ENCODE data around the gene PANX3. TPM values are rescaled to one million over a fixed set of nuclear protein-coding genes. Genes with fewer than 3 reads are reported as not detected.
A peak's percentile ranks its signal among the peaks of the same experiment; 100 is the strongest.

Gene PANX3
- total RNA-seq, 1 donor from 2014 or later: 0.21 TPM

- peak; percentile 96 for TF ChIP-seq CTCF (IDR thresholded peaks at IDR 0.05; ENCODE audit: unreplicated experiment)
- peak overlapping the region; percentile 12 for H3K27ac Mint-ChIP-seq (ENCODE audit: unreplicated experiment)
- H3K4me3 Mint-ChIP-seq (ENCODE audit: unreplicated experiment): peak overlapping the region; percentile 48
- peaks cover 6% of the 10 kb centered on the region for H3K4me1 Mint-ChIP-seq (ENCODE audit: unreplicated experiment)
- H3K9me3 Mint-ChIP-seq (ENCODE audit: unreplicated experiment): no peaks in the 10 kb centered on the region
- peak; percentile 56 for DNase-seq (ENCODE audit: low spot score)
- H3K36me3 Mint-ChIP-seq (ENCODE audit: low read depth, unreplicated experiment): peaks cover 9% of the 10 kb centered on the region
- peaks cover 3% of the 10 kb centered on the region for H3K27me3 Mint-ChIP-seq (ENCODE audit: unreplicated experiment)
Observed at GRCh38 chr11:124644426-124645280, 33.4 kb downstream of the PANX3 start.

GRCh38 chr11:124646148-124646547 is 34.9 kb downstream of the PANX3 start:
- peaks cover 1% of the 10 kb centered on the region for H3K36me3 Mint-ChIP-seq (ENCODE audit: low read depth, unreplicated experiment)
- no peak for DNase-seq (ENCODE audit: low spot score)
- H3K9me3 Mint-ChIP-seq (ENCODE audit: unreplicated experiment): no peaks in the 10 kb centered on the region
- no peak overlapping the region for H3K4me3 Mint-ChIP-seq (ENCODE audit: unreplicated experiment)
- H3K27ac Mint-ChIP-seq (ENCODE audit: unreplicated experiment): no peak overlapping the region
- H3K4me1 Mint-ChIP-seq (ENCODE audit: unreplicated experiment): peaks cover 6% of the 10 kb centered on the region
- peaks cover 1% of the 10 kb centered on the region for H3K27me3 Mint-ChIP-seq (ENCODE audit: unreplicated experiment)
- no peak for TF ChIP-seq CTCF (IDR thresholded peaks at IDR 0.05; ENCODE audit: unreplicated experiment)

- Mint-ChIP-seq H3K9me3 (ENCODE audit: unreplicated experiment) (no peaks in the 10 kb centered on the region), H3K36me3 (ENCODE audit: low read depth, unreplicated experiment) (peaks cover 9% of the 10 kb centered on the region), H3K27ac (ENCODE audit: unreplicated experiment) (no peak overlapping the region), H3K4me1 (ENCODE audit: unreplicated experiment) (peaks cover 6% of the 10 kb centered on the region), H3K27me3 (ENCODE audit: unreplicated experiment) (peaks cover 6% of the 10 kb centered on the region), H3K4me3 (ENCODE audit: unreplicated experiment) (no peak overlapping the region)
- TF ChIP-seq CTCF (IDR thresholded peaks at IDR 0.05; ENCODE audit: unreplicated experiment): no peak
- no peak for DNase-seq (ENCODE audit: low spot score)
Observed at GRCh38 chr11:124648610-124649009, 37.4 kb downstream of the PANX3 start.

GRCh38 chr11:124656774-124657630 is 45.8 kb downstream of the PANX3 start:
- no peak overlapping the region for H3K4me3 Mint-ChIP-seq (ENCODE audit: unreplicated experiment)
- no peak for TF ChIP-seq CTCF (IDR thresholded peaks at IDR 0.05; ENCODE audit: unreplicated experiment)
- no peak overlapping the region for H3K27ac Mint-ChIP-seq (ENCODE audit: unreplicated experiment)
- H3K27me3 Mint-ChIP-seq (ENCODE audit: unreplicated experiment): peaks cover 6% of the 10 kb centered on the region
- peaks cover 12% of the 10 kb centered on the region for H3K36me3 Mint-ChIP-seq (ENCODE audit: low read depth, unreplicated experiment)
- no peak for DNase-seq (ENCODE audit: low spot score)
- no peaks in the 10 kb centered on the region for H3K9me3 Mint-ChIP-seq (ENCODE audit: unreplicated experiment)
- no peaks in the 10 kb centered on the region for H3K4me1 Mint-ChIP-seq (ENCODE audit: unreplicated experiment)
